Limb (tissue), 2 donors: ENCODE measurements around the gene KRT1.
"Not testable (repeated sequence)": the region's sequence is repeated elsewhere in the genome, so short reads cannot be mapped to it uniquely, and the experiment has no call there.

Experiments used
- DNase-seq, 2 donors: peaks; one replicate each; pipeline ENCODE4 v3.0.0-alpha.2; 2016; ENCODE audit errors: extremely low spot score in 2 of 2

KRT1 gene

DNA sequence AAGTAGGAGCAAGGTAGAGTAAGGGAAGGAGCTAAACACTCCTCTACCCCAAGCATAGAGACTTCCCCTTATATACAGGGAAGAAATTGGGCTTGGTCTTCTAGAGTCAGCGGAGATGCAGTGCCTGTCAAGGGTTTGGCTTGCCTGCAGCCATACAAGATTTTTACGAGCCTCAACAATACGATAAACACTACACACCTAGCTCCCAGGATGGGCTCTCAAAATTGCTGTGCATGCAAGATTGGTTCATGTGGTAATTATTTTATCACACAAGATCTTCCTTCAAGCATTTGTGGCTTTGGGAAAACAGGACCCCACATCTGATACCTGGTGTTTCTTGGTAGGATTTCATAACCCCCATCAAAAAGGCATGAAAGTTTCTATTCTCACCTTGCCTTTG is at the start of gene KRT1:
Gene KRT1 (minus strand): TSS at position 45 of the 400 bp plus-strand sequence. CDS start 59 bp downstream, outside the sequence.
- no peak for DNase-seq

DNA sequence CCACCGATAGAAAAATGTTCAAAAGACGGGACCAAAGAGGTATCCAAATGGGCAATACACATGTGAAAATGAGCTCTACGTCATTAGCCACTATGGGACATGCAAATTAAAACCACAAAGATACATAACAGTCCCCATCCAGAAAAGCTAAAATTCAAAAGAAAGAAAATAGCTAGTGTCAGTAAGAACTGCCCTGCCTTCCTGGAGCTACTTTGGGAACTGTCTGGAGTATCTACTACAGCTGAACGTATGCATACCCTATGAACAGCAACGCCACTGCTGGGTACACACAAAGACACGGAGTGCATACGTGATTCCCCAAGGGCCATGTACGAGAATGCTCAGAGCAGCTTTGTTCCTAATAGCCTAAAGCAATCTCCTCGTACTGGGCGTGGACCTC is 48.9 kb upstream of the KRT1 start:
- DNase-seq: no peak

DNA sequence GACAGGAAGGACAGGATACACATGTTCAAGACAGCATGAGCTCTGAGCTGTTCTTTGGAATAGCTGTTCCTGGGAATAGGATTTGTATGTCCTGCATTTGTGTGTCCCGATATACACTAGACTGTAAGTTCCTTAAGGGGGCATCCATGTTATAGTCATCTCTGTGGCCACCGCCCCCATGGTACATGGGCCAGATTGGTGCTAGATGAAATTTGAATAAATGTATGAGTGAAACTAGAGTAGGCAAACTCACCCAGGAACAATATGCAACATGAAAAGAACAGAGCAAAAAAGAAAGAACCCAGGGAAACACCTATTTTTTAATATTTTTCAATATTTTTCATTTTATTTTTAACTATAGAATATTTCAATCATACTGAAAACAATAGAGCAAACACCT is 48.2 kb upstream of the KRT1 start:
- no peak for DNase-seq

DNA sequence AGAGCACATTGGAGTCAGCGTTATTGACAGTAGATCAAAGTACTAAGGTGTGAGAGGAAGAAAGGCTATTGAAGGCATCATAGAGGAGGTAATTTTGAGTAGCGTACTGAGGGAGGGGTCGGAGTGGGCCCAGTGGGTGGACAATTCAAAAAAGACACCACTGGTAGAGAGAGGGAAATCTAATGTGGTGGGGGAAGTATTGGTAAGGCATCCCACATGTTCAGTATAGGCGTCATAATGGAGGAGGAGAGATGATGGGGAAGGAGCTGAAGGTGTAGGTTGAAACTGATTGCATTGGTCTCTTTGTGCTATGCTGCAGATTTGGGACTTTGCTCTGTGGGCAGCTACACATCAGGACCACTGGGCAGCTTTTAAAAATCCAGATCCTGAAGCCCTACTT is 46.8 kb upstream of the KRT1 start:
- DNase-seq: no peak

DNA sequence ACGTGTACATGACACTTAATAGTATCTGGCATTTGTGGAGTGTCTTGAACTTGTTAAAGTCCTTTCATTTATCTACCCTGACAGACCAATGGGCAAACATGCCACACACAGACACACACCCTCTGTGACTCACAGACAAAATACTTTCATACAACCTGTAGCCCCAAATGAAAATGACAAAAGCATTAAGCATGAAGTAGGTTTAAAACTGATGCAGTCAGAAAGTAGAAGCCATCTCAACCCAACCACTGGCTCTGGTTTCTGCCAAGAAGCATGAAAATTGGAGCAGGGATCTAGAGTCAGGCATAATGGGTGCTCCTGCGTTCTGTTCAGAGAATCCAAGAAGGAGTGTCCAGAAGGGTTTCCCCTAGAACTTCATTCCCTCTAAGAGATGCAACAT is 46.2 kb upstream of the KRT1 start:
- DNase-seq: no peak

DNA sequence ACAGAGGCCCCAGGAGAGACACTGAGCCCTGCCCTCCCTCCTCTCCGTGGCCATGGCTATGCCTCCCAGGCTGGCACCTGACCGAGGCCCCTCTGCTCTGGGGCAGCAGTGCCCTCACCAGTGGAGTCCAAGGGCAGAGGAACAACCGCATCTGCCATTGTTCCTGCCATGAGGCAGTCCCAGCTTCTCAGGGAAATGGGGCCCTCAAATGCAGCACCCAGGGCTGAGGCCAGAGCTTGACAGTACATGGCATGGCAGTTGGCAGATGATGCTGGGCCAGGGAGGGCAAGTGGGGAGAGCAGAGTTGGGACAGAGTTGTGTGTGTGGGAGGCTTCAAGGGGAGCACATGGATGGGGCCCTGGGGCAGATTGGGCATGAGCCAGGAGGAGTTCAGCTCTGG is 44.2 kb upstream of the KRT1 start:
- DNase-seq: no peak

DNA sequence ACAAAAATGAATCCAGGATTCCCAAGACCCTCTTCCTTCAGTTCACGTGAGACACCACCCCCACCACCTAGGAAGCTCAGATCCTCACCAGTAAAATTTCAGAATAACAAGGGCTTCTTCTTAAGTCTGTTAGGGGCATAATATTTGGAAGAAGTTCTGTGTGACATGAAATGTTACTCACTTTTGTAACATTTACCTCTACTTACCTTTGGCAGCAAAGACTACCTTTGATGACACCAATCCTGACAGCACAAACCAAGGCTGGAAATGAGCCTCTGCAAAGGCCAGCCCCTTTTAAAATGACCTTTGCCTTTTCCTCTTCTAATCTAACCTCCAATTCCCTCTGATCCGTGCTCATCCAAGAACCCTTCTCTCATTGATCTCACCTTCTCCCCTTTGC is 42.5 kb upstream of the KRT1 start:
- DNase-seq: no peak

DNA sequence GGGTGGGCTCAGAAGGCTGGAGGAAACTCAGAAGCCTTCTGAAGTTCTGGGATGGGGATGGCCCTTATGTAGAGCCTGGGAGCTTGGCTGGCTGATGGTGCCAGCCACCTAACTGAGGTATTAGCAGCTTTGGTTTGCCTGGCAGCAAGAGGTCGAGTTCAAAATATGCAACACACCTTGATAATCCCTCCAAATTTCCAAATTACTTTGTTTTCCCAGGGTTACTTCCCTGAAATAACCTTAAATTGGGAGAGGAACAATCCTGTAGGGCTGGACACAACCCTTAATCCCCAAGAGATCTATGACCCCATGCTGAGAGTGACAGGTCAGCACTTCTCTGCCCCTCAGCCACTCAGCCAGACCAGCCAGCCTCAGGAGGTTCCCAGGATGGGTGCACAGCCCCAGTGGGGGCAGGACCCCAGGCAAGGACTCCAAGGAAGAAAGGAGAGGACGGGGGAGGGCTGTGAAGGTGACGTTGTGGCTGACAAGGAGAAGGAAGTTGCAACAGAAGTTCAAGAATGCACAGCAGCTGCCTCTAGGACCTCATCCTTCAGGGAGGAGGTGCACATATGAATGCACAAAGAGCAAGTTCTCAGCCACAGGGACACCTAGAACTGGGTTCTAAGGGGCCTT is 41.7 kb upstream of the KRT1 start:
- DNase-seq: no peak

DNA sequence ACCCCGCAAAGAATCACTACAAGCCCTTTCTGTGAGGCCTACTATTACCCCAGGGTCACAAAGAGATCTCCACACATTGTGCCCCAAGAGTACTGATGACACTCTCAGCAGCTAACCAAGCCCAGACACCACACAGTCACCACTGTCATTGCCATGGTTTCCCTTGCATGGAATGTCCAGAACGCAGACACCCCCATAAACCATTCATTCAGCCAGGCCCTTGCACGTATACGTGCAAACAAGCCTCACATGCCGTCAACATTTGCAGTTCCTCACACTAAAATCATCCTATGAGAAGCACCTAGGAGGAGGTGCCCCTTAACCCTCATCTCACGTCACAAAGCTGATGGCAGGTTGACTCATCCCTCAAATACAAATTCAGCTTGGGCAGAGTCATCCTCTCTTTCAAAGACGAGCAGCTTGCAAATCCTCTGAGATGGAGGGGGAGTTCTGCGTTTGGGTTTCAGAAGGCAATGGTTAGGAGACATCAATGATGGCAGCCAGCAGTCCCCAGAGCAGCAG is 40.2 kb upstream of the KRT1 start:
- DNase-seq: no peak

DNA sequence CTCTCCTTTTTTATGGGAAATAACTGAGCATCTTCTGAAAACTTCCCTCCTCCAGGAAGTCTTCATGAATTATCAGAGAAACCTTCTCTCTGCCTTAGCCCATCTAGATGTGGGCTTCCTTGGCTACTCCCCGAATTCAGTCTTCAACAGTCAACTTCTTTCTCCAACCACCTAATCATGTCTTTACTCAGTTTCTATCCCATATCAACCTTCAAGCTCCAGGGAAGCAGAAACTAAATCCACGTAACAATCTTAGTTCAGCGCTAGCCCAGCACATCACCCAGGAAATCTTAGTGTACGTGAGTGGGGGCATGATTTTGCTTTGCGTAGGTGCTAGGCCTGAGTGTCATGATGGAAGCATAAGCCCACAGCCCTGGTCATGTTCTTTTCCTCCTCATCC is 35.9 kb upstream of the KRT1 start:
- no peak for DNase-seq

DNA sequence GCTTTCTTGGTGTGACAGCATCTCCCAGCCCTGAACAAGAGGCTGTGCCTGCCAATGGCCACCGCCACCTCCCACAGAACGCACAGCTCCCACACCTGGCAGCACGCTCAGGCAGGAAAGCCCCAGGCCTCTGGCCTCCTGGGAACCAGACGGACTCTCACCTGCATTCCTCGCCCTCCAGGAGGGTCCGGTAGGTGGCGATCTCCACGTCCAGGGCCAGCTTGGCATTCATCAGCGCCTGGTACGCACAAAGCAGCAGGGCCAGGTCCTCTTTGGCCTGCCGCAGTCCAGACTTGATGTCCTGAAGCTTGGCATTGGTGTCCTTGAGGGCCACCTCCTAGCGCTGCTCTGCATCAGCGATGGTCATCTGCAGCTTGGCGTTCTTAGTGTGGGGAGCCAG is 35.2 kb upstream of the KRT1 start:
- no peak for DNase-seq

DNA sequence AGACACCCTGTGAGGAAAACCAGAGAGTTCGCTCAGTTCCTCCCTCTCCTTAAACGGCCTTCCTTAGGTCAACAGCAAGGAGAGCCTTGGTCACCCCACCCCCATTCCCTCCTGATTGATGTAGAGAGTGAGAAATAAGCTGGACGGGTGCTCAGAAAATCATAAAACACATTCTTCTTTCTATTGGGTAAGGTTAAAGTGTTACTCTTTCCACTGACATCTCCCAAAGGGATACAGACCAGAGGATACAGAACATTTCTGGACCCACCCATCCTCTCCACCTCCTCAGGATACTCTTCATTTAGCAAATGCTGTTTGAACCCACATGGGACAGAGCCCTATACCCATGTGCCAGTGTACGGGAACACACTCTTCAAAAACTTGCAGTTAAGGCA is 34.7 kb upstream of the KRT1 start:
- DNase-seq: no peak

DNA sequence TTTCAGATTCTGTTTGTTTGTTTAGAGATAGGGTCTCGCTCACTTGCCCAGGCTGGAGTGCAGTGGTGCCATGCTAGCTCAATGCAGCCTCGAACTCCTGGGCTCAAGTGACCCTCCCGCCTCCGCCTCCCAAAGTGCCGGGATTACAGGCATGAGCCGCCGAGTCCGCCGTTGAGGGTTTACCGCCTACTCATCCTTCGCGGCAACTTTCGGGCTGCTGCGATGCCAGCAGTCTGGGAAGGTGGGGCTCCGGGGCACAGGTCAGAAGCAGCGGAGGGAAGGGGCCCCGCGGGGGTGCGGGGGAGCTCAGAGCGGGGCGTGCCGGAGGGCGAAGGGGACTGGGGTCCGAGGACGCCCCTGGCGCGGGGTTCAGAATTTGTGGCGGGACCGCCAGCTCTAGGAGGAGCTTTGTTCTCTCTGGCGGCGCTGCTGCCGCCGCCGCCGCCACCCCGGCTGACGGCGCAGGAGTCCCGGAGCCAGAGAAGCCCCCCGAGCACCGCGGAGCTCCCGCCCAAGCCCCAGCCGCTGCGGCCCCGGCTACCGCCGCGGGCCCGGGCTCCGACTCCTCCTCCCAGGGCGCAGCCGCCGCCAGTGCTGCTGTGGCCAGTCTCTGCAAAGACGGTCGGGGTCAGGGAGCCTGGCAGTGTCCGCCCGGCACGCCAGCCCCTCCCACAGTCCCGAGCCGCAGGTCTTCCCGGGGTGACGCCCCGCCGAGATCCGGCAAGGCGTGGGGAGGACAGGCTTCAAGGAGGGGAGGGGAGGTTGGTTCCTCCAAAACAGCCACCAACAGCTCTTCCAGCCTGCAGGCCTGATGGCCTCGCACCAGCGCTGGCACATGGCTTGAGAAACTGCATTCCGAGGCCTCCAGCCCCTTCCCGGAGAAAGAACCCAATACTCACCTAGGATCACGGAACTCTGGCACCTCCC is 34.0 kb upstream of the KRT1 start:
- peak in 1 of 2 donors; percentile 40 for DNase-seq

DNA sequence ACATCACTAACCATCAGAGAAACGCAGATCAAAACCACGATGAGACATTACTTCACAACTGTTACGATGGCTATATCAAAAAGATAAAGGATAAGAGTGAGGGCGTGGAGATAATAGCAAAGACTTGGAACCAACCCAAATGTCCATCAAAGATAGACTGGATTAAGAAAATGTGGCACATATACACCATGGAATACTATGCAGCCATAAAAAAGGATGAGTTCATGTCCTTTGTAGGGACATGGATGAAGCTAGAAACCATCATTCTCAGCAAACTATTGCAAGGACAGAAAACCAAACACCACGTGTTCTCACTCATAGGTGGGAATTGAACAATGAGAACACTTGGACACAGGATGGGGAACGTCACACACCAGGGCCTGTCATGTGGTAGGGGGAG is 31.9 kb upstream of the KRT1 start:
- DNase-seq: not testable (repeated sequence)

DNA sequence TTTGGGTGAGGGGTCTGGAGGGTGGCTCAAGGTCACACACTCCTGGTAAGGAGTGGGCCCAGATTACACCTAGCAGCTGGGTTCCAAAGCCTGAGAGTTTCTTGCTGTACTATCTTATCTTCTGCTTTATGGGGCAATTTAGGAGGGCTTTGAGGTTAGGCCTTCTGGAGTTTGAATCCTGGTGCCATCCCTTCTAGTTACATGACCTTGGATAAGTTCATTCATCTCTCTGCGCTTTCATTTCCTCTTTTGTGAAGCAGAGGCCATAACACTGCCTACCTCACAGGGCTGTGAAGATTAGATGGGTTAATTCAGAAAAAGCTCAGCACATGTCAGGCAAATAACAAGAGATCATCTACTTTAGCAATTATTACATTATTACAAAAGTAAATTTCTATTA is 30.5 kb upstream of the KRT1 start:
- no peak for DNase-seq

DNA sequence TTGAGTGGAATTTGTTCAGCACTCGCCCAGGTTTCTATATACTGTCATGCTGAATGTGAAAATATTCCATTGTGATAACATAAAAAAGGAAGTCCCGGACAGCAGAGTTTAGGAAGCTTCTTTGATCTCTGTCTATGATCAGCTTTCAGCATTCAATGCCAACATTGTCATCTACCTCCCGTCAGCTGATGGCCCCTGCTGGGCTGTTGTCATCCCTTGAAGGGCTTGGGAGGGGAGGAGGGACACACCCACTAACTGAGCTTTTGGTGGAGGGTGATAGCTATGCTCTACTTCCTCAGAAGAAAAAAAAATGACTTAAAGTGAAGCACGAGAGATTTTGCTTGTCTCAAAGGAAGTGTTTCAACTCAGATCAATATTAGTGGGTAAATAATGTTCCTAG is 27.8 kb upstream of the KRT1 start:
- DNase-seq: no peak

DNA sequence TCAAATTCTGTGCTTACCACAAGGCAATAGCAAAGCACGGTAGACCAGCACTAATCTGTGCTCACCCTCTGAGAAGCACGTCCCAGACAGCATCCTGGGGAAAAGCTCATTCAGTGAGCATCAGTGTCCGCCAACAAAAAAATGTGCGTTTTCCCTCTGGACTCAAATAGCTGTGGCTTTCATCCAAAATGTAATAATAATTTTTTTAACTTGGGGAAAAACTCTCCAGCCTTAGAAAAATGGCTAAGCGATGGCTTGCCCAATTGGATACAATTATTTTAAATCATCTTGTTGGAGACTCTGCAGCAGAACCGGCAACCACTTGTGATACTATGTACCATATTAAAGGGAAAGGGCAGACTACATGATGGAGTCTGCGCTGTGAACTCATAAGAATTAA is 24.3 kb upstream of the KRT1 start:
- DNase-seq: no peak

DNA sequence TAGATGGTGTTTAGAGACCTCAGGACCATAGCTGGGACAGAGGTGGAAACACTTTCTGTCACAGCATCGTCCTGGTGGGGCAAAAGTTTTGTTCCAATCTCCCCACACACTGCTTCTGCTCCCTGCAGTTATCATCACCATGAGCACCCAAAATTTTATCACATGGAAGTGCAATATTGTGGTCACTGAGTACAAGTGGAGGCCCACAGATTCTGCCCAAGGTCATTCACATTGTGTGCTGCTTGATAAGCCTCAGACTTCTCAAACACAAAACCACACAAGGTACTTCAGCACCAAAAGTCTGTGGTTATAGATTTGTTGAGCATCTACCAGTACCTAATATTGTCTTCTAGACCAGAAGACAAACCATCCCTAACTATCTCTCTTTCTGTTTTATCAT is 23.7 kb upstream of the KRT1 start:
- no peak for DNase-seq

DNA sequence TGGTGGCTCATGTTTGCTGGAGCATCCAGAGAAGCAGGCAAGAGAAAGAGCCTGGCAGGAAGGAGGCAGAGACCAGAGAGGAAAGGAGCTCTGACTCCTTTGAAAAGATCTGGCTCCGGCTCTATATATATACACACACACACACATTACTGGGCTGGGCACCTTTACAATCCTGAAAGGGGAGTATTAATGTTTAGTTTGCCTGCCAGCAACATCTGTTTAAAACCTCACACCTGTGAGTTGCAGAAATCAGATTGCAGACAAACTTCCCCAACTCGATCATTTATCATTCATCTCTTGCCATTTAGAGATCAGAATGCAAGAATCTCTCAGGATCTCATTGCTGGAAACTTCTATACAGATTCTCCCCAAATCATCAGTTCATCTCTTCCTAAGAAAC is 23.2 kb upstream of the KRT1 start, which contains the start of gene KRT77:
Gene KRT77 (minus strand): TSS at position 101 of the 400 bp plus-strand sequence. CDS start 90 bp downstream, at position 11.
- no peak for DNase-seq

DNA sequence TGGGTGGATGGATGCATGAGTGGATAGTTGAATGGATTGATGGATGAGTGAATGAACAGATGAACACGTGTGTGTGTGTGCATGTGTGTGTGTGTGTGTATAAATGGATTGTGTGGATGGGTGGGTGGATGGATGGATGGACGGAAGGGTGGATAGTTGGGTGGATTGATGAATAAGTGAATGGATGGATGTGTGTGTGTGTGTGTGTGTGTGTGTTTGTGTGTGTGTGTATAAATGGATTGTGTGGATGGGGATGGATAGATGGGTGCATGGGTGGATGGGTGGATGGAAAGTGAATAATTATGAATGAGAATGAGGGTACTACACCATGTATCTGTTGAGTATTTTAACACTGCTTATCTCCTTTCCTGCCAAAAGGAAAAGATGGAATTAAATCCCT is 22.1 kb upstream of the KRT1 start:
- no peak for DNase-seq

DNA sequence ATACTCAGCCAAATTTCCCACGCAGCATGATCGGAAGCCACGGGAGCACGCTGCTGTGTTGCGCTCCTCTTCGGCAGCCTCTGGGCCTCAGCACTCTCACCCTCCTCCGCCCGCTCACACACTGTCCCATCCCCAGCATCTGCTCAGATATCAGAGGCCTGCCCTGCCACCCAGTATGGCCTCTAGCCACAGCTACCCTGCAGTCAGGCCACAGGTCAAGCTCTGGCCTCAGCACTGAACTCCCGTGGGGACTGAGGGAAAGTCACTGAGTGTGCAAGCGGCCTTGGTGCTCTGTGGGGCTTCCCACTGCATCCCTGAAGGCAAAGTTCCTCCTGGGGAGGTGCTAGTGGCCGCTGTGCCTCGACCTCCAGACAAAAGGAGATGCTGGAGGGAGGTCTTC is 21.1 kb upstream of the KRT1 start:
- no peak for DNase-seq

DNA sequence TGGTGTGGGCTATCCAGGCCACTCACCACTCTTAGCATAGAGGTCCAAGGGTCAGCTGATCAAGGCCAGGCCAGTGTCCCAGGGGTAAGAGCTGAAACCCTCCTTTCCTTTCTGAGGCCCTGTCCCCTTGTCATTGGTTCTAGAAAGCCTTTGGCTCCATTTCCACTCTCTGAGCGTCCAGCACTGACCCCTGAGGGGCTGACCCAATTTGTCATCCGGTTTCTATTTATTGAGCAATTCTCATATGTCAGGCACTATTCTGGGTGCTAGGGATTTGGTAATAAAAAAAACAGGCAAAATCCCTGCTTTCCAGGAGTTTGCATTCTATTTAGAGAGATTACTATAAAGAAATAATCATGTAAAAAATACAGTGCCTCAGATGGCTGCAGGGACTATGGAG is 19.8 kb upstream of the KRT1 start:
- no peak for DNase-seq

DNA sequence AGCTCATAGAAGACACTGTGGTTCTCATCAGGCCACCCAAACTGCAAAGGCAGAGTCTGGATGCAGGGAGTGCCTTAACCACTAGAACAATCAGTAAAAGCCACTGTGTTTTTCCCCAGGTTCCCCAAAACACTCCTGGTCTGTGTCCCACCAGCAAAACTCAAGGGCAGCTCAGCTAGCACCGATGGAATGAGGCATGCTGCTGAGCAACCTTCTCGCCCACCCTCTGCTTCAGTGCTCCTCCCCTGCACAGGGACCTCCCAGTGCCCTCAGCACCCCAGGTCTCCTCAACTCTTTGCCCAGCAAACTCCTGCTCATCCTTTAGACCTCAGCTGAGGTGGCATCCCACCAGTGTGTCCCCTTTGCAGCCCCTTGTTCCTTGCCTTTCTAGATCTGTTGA is 19.2 kb upstream of the KRT1 start:
- DNase-seq: no peak
